NCI-H2227 (cell line): Measurements from ENCODE around the gene UNC45A.
A peak's percentile ranks its signal among the peaks of the same experiment; 100 is the strongest.

ENCODE experiments used
- DNase-seq: peaks from one replicate; lab custom pipeline; 2025; ENCODE audit not compliant: unreplicated experiment; lab: John Stamatoyannopoulos, UW

UNC45A gene

GRCh38 chr15:90960298-90961091 is 25.4 kb downstream of the UNC45A start:
- DNase-seq: no peak

GRCh38 chr15:90962021-90962420 is 26.9 kb downstream of the UNC45A start:
- DNase-seq: no peak

GRCh38 chr15:90966262-90966661 is 31.2 kb downstream of the UNC45A start:
- no peak for DNase-seq

GRCh38 chr15:90967206-90967605 is 32.1 kb downstream of the UNC45A start:
- no peak for DNase-seq

GRCh38 chr15:90968434-90968833 is 33.3 kb downstream of the UNC45A start:
- DNase-seq: no peak

- no peak for DNase-seq
Measured at GRCh38 chr15:90970274-90970673, 35.2 kb downstream of the UNC45A start.

- no peak for DNase-seq
Measured at GRCh38 chr15:90972133-90972532, 37.0 kb downstream of the UNC45A start.

GRCh38 chr15:90974216-90974615 is 39.1 kb downstream of the UNC45A start:
- no peak for DNase-seq

DNA sequence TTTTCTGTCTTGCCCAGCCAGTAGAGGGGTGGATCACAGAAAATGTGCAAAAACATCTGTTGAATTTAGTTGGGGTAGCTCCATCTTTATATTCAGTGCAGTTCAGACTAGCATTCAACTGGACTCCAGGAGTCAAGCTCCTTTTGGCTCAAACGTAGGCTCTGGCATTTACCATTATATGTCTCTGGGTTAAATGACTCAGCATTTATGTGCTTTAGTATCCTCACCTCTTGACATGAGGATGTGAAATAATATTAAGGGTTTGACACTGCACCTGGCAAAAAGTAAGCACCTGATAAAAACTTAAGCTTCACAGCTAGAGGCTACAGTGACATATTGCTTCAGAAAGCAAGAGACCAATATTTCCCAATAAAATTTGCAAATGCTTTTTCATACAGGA is 44.5 kb downstream of the UNC45A start:
- DNase-seq: no peak

DNA sequence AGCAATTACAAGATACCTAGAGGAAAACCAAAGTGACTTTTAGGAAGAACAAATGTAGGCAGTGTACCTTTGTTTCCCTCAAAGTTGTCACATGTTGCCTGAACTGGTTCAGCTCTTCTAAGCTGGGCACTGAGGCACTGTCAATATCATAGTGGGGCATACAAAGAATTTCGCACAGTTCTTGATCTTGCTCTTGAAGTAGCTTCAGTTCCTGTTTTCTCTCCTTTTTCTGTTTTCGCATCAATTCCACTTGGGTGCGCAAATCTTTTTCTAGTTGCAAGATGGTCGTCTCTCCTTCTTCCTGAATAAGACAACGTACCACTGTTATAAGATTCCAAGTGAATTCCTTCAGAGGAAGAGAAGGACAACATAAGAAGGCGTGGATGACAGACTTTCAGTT is 46.6 kb downstream of the UNC45A start:
- no peak for DNase-seq

DNA sequence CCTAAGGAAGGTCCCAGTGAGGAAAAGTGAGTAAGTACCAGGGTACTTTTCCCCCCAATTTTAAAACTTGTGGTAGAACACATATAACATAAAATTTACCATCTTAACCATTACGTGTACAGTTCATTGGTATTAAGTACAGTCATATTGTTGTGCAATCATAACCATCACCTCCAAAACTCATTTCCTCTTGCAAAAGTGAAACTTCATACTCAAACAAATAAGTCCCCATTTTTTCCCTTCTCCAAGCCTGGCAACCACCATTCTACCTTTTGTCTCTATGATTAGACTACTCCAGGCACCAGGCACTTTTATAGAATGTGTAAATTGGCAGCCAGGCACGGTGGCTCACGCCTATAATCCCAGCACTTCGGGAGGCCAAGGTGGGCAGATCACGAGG is 47.0 kb downstream of the UNC45A start:
- DNase-seq: no peak

GRCh38 chr15:90986790-90987507 is 51.9 kb downstream of the UNC45A start:
- DNase-seq: no peak

DNA sequence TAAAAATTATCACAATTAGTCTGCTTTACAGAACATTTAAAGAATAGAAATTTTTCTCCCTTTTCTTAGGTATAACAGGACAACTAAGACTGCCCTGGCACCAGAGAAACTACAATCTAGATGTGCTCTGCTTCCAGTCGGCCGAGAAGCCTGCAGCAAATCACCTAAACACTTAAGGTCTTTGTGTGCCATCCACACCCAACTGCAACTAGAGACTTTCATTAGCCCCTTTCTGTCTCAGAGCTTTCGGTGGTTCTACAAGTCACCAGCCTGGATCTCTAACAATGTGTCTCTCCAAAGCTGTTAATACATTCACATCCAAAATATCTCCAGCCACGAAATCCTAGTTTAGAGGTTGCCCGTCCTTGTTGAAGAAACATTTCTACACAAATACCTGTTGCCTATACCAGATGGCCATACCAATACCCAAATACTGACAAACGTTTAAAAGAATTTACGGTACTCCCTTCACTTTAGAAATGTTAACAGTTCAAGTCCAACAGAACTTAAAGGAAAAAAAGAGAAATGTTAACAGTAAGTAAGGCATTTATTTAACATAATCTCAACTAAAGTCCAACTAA is 52.6 kb downstream of the UNC45A start:
- DNase-seq: peak; percentile 2

GRCh38 chr15:90988296-90988695 is 53.2 kb downstream of the UNC45A start:
- no peak for DNase-seq

DNA sequence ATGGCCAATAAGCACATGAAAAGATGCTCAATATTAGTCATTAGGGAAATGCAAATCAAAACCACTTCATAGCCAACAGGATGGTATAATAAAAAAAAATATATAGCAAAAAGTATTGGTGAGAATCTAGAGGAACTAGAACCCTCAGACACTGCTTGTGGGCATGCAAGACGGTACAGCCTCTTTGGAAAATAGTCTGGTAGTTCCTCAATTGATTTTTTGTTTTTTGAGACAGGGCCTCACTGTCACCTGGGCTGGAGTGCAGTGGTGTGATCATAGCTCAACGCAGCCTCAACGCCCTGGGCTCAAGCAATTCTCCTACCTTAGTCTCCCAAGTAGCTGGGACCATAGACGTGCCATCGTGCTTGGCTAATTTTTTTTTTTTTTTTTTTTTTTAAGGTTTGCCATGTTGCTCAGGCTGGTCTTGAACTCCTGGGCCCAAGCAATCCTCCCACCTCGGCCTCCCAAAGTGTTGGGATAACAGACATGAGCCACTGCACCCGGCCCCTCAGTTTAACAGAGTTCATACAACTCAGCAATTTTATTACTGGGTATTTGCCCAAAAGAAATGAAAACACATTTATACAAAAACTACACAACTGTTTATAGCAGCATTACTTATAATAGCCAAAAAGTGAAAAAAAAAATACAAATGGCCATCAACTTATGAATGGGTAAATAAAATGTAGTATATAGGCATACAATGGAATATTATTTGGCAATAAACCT is 54.1 kb downstream of the UNC45A start:
- no peak for DNase-seq

- no peak for DNase-seq
Measured at GRCh38 chr15:90990446-90990845, 55.4 kb downstream of the UNC45A start.

DNA sequence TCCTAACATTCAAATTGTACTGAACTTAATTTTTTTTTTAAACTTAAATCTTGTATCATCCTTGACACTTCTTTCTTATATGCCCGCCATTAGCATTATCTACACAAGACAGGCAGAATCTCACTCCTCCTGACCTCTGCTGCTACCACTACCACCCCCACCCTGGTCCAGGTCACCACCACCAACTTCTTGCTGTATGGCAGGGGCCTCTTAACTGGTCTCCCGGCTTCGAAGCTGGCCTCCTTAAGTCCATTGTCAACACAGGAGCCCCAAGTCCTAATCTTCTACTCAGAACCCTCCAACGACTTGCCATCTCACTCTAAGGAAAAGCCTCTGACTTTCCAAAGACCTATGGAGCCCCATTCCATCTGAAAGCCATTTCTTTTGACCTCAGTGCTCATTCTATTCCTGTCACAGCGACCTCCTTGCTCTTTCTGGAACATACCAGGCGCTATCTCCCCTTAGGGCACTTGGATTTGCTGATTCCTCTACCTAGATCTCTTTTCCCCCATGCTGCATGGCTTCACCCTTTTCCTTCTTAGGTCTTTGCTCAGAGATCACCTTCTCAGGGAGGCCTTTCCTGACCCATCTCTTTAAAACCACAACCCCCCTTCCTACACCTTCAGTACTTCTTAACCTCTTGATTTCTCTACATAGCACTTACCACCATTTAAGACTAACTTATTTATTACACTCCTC is 56.7 kb downstream of the UNC45A start:
- DNase-seq: no peak

DNA sequence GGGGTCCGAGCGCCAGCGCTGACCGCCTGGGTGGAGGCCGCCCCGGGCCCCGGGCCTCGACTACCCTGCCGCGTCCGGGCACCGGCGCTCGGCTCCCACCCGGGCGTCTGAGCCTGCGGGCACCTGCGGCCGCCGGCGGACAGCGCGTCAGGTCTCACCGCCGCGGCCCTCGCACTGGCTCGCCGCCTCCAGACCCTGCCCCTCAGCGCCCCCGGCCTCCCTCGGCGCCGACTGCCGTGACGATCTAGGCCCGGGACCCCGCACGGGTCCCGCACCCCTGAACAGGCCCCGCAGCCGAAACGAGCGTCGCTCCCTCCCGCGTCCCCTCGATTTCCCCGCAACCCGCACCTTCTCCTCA is 59.0 kb downstream of the UNC45A start:
- DNase-seq: peak; percentile 41

DNA sequence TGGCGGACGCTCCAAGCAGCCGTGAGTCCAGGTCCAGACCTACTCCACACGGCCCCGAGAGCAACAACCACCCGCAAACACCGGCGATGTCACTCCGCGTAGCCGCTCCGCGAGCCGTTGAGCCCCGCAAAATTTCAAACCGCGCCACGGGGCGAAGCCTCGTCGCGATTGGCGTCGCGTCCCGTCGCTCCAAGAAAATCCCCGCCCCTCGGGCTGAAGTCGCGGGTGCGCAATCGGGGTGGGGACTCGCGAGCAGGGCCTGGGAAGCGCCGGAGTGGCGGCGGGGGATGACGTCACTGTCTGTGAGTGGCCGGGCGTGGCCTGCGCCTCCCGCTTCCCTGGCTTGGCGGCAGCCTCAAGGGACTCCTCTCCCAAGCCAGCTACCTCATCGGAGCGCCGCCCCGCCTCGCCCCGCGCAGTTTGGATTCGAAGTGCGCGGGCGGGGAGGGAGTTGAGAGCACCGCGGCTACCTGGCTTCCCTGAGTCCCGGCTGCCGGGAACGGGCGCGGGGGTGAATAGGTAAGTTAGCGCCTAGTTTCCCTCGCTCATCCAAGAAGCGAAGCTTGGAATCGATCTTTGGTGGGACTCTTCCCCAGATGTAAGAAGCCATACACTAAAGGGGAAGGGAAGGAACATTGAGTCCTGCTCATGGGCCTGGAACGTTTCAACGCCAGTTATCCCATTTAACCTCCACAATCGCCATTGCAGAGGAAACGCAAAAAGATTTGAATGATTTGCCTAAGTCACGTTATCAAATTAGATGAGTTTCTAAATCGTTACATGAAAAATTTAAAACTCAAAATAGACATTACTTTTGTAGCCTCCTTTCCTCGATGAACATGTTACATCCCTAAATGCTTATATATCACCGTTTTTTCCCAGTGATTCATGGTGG is 59.6 kb downstream of the UNC45A start, which contains the start of gene PRC1:
Gene PRC1 (minus strand): TSS at position 119 of the 895 bp plus-strand sequence. CDS start 118 bp downstream, at position 1.
- DNase-seq: peak; percentile 97

GRCh38 chr15:90998737-90999136 is 63.7 kb downstream of the UNC45A start:
- no peak for DNase-seq
